Measurements from ENCODE around the gene DHX8.

Gene DHX8

DNA sequence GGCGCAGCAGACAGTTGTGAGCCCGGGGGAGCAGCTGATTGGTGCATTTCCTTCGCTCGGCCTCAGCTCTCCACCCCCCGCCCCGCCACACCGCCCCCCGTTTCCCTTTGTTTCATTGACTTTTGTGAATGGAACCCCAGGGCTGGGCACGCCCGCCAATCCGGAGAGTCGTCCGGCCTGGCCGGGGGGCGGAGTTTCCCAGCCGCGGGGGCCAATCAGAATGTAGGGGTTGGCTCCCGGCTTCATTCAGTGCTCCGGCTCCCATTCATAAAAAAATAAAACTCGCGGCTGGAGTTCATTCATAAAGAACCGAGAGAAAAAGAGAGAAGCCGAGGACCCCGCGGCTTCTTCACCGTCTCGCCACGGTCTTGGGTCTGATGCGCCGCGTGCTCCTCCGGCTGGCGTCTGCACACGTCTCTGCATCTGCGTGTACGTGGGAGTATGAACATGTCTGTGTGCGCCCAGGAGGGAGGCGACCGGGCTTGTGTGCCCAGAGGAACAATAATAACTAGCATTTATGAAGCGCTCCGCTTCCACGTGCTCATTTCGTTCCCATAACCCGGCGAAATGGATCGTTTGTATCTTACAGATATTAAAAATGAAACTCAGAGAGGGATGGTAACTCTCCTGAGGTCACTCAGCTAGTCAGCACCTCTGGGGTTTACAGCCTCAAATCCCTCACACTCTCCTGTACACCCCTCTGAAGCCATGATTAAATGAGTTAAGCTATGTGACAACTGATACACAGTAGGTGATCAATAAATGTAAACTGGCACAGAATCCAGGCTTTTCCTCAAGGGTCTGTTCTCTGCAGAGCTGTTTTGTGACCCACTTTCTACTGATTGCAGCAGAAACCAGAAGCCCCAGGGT is 62.8 kb downstream of the DHX8 start, which contains the start of gene ETV4:
ETV4 (minus strand) TSS at position 22 of the 870 bp plus-strand sequence. CDS start 723 bp downstream, outside the sequence.
- FAIRE-seq (peak; percentile 87), DNase-seq (ENCODE audit: low spot score) (peak; percentile 98)

DNA sequence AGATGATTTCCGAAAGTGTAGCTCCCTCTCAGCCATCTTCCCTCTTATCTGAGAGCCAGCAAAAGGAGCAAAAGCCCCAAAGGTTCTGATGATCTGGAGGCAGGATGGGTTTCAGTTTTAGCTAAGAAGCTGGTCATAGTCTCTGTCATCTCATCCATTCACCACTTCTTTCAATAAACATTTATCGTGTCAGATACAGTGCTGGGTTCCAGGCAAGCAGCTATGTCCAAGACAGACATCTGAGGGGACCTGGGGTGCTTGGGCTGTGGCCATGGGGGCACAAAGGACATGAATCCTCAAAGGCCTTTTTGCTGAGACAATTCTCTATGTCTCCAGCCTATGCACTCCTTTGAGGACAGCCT is 63.4 kb downstream of the DHX8 start:
- DNase-seq (ENCODE audit: low spot score) (no peak), FAIRE-seq (no peak)

DNA sequence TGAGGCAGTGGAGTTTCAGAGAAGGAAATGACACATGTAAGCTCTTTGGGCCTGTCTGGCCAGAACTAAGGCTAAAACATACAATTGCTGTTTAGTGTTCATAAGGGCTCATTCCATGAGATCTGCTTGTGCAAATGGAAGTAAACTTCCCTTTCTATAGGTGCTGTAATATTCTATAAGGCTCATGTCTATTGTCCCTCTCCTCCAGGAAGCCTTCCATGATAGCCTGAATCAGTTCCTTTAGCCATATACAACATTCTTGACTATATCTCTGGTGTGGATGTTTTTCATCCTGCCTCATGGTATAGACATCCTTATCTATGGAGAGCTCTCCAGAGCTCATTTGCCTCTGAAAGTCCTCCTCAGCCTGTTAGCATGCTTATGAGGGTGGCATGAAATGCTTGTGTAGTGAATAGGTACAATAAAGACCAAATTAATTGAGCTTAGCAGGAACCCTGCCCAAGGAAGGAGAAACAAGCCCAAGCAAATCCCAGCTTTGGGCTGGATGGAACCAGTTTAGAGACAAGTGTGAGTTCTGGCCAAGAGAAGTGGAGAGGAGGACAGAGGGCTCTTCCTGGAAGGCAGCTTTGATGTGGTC is 64.0 kb downstream of the DHX8 start:
- DNase-seq (ENCODE audit: low spot score) (no peak), FAIRE-seq (no peak)

DNA sequence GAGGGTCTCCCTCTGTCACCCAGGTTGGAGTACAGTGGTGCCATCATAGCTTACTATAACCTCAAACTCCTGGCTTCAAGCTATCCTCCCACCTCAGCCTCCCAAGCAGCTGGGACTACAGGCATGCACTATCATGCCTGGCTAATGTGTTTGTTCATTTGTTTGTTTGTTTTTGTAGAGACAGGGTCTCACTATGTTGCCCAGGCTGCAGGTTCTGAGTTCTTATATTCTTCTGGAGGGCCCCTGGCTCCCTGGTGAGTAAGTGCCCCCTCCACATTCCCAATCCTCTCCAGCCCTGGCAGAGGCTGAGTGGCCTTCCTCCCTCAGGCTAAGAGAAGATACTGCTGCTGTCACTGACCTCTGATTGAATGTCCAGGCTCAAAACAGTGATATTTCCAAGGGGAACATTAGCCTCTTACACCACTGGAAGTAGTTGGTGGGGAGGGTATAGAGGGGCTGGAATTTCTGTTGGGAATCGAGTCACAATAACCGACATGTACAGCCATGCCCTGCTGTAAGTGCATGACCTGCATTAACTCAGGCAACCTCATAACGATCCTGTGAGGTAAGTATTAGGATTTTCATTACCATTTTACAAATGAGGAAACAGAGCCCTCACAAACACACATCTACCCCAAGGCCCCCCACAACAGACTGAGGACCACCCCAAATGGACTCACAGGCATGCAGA is 65.1 kb downstream of the DHX8 start:
- FAIRE-seq (no peak), DNase-seq (ENCODE audit: low spot score) (no peak)

DNA sequence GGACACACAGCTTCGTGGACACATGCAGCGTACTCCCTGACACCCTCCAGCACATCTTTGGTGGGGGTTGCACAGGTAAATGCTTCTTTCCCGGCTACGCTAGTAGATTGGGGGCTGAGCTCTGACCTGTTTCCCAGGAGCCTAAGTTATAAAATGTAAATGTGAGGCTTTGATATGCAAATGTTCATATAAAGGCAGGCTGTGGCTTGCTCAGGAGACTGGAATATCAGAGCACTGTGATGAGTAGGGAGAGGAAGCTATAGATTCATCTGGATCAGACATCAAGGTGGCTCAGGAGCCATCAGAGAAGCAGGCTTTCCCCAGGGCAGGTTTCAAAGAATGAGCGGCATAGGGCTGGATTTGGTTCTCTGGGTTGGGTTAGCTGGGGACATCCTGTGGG is 65.7 kb downstream of the DHX8 start:
- no peak for DNase-seq (ENCODE audit: low spot score)
- no peak for FAIRE-seq

DNA sequence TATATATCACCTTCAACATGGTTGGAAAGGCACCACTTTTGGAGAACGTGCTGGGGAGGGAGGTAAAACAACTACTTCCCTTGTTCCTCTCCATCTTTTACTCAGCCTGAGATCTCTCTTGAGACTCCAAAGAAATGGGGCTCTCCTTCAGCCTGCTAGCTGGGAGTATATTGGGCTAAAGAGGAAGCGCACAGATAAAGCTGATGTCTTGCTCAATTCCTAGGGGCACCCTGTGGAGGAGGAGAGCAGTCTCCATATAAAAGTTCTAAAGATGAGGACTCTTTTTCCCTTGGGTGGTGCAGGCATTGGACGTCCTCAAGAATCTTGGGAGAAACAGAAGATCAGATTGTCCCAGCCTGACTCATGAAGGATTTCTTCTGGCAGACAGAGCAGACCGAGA is 67.0 kb downstream of the DHX8 start:
- DNase-seq (ENCODE audit: low spot score) (no peak), FAIRE-seq (no peak)

DNA sequence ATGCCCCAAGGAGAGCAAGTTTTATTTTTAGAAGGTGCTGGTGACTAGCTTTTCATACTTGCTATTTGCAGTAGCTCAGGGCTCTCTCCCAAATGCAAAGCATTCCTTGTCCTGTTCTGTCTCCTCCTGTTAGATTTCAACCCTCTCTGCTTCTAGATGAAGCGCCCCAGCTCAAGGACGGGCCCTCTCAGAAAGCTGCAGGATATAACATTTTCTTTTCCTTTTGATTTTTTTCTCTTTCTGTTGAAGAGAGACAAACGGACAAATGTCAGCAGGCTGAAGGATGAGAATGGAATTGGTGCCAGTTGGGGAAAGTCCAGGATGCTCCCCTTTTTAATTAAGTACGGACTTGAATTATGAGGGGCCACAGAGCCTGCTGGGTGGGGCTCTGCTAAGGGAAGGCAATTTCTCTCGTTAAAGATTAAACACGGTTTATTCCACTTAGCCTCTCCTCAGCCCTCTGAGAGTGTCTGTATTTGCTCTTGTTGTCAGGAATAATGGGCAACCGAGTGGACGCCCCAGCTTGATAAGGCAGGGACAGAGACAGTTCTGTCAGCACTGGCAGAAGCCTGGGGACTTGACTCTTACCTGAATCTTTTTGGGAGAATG is 68.6 kb downstream of the DHX8 start:
- FAIRE-seq (no peak), DNase-seq (ENCODE audit: low spot score) (no peak)

DNA sequence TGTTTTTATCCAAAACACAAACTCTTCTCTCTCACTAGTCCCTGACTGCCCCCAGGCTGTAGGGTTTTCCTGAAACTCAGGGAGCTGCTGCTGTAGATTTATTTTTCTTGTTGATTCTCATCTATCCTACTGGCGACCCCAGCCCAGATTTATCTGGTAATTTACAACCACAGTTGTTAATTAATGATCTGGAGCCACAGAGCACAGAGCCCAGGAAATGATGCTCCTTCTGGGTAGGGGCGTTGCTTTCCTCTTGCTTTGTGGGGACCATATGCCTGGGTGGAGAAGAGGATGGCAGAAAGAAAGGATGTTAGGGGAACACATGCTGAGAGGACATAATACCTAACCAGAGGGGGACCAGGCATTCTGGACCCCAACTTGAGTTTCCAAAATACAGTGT is 69.8 kb downstream of the DHX8 start:
- DNase-seq (ENCODE audit: low spot score) (no peak), FAIRE-seq (no peak)

DNA sequence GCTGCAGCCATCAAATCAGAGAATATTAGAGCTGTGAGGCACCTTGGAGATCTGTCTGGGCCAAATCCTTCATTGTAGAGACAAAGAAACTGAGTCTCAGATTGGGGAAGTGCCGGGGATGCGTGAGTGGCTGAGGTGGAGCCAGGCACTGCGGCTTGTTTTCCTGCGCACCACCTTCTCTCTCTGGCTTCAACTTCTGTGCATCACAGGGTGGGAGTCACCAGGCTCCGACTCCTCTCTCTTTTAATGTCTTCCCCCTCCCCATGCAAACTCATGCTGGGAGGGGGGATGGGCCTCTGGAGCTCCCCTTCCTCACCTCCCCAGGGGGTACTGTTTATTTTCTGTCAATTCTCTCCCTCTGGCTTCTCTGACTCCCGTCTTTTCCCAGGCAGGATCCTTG is 71.1 kb downstream of the DHX8 start:
- DNase-seq (ENCODE audit: low spot score): no peak
- no peak for FAIRE-seq

DNA sequence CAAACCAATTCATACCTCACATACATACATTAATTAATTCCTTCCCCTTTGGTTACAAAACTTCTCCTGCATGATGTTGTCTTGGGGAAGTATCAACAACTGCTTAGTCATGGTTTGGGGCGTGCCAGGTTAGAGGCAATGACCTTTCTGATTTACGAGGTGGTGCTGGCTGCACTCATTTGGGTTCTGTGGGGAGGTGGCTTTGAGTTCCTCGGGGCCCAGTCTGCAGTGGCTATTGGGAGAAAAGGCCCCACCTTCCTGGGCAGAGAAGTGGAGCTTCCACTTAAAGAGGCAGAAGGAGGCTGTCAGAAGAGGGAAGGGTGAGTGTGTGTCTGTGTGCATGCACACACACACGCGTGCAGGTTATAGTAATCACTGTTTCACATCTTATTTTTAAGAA is 72.5 kb downstream of the DHX8 start:
- FAIRE-seq: peak; percentile 55

DNA sequence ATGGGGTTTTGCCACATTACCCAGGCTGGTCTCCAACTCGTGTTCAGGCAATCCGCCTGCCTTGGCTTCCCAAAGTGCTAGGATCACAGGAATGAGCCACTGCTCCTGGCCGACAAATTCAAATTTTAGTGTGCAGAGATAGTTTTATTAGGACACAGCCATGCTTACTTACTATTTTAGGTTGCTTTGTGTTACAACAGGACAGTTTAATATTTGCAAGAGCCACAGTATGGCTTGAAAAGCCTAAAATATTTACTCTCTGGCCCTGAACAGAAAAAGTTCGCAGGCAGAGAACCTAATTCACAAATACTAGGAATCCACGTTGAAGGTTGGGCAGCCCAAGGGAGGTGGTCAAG is 75.0 kb downstream of the DHX8 start:
- FAIRE-seq: no peak
- DNase-seq (ENCODE audit: low spot score): no peak

More for the DNA sequence above, 72.5 kb downstream of the DHX8 start:
- DNase-seq (ENCODE audit: low spot score): peak; percentile 53

DNA sequence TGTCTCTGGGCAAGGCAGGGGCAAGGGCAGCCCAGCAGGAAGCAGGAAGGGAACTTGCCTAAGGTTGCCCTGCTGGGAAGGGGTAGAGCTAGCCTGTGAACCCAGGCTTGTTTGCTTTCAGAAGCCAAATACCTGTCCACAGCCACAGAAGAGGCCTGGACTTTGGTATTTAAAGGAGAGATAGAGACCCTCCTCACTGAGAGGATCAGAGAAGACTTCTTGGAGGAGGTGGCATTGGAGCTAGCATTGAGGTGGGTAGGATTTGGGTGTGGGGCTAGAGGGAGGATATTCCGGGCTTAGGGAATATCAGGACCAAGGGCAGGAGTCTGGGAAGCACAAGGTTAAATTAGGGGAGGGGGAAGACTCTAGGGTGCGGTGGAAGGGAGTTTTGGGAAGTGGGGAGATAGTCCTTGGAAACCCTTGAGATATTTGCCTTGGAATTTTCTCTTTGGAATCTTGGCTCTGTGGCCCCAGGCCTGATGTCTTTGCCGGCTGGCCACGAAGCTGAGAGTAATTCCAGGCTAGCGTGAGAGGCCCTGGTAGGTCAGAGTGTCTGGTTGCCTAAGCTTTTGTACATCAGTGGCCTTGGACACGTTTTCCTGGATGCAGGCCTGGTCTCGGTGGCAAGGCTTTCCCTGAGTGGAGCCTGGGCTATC is 75.5 kb downstream of the DHX8 start:
- DNase-seq (ENCODE audit: low spot score) (no peak), FAIRE-seq (no peak)

DNA sequence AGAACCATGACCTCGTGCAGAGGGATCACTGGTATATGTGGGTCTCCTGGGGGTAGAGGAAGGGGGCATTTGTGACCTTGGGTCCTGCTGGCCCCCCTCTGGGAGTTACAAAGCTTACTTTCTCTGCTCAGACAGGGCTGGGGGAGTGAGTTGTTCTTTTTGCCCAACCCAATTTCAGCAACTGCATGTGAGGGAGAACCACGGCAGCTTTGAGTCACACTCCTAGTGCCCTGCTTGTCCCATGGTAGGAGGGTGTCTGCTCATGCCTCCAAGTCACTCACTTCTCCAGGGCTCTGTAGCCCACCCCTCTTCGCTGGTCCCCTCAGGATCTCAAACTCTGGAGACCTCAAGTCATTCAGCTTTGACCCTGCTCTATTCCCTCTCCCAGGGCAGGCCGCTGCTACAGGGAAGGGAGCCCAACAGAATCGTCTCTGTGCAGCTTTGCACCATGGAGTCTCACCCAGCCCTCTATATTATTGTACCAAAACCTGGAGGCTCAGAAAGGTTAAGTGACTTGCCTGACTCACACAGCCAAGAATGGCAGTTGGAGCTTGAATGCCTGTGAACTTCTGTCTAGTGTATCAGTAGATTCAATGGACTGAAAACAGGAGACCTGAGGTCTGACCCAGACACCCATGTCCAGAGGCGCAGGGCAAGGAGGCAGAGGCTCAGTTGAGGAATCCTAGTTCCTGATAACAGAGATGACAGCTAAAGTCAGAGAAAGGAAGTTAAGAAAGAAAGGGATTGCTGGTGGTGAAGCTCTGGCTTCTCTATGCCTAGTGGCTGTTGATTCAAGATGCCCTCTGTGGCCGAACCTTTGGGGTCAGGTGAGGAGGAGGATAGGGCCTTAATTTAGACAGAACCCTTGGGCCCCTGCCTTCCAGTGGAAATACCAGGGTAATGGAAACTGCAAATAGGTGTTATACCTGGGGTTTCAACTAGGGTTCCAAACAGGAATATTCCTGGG is 77.0 kb downstream of the DHX8 start:
- no peak for DNase-seq (ENCODE audit: low spot score)
- no peak for FAIRE-seq

DNA sequence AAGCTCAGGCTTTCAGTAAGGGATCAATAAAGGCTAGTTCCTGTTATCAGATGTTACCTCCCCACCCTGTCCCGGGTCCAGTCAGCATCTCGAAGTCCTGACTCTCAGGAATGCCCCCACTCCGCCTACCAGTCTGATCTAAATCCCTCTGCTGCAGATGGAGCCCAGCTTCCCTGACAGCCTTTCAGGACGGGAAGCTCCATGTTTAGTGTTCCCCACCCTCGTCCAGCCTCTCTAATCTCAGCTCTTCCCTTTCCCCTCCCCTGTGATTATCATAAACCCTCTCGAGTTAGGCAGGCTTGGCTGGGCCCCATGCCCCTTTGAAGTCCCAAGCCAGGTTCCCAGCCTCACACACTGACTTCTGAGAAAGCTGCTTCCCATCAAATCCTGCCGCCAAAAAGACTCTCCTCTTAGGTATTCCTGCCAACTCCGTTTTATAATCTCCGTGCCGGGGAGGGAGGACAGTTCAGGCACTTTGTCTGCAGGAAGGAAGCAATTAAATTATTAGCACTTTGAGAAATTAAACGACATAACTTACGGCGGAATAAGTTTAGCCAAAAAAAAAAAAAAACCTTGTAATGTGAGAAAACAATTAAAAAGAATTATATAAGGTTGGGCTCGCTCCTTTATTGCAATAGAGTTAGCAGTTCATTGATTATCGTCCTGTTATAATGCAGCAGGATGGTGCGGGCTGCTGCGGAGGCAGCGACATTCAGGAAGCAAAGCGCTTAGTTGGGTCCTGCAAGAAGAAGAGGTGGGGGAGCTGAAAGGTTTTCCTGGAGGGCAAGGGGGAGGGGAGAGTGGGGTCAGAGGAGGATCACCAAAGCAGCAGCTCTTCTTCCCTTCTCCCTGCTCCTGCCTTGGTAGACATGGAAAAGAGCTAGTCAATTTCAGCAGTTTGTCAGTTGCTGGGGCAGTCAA is 79.2 kb downstream of the DHX8 start:
- FAIRE-seq (no peak), DNase-seq (ENCODE audit: low spot score) (no peak)

DNA sequence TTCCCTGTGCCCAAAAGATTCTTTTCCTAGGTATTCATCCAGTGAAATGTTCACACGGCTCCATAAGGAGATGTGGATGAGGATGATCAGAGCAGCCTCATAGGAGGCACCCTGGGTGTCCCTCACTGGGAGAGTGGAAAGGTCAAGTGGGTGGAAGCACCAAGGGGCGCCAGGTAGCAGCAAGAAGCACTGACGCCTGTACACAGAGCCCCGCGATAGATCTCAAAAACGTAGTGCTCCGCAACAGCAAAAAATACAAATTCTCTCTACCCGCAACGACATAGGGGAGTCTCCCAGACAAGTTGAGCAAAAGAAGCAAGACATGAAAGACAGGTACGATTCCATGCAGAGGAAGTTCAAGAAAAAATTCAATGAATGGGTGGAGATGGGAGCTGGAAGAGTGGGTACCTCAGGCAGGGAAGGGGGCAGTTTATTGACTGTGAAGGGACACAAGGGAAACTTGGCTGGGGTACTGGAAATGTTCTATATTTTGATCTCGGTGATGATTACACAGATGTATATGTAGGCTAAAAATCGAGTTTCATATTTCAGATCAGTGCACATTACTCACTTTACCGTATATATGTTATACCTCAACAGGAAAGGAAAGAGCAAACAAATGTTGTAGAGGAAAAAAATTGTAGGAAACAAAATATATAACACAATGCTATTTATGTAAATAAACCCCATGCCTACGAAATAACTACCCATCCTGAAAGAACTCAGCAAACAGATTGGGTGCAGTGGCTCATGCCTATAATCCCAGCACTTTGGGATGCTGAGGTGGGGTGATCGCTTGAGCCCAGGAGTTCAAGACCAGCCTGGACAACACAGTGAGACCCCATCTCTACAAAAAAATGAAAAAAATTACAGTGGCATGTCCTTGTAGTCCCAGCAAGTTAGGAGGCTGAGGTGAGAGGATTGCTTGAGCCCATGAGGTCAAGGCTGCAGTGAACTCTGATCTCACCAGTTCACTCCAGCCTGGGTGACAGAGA is 80.1 kb downstream of the DHX8 start:
- FAIRE-seq (no peak), DNase-seq (ENCODE audit: low spot score) (no peak)

DNA sequence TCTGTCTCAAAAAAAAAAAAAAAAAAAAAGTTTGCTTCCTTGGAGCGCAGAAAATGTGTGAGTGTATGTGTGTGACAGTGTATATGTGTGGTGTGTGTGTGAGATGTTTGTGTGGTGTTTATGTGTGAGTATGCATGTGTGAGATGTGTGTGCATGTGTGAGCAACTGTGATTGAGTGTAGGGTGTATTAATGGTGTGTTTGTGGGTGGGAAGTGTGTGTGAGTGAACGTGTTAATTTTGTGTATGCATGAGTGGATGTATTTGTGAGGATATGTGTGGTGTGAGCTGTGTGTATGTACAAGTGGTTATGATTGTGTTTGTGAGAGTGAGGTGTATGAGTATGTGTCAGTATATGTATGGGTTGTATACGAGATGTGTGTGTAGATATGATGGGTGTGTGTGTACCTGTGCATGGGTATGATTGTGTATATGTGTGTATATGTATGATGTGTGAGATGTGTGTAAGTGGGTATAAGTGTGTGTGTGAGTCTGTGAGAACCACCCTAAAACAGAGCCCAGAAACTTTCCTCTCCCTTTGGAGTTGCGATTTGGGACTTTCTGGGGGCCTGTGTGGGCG is 84.8 kb downstream of the DHX8 start:
- FAIRE-seq (peak; percentile 91), DNase-seq (ENCODE audit: low spot score) (no peak)

DNA sequence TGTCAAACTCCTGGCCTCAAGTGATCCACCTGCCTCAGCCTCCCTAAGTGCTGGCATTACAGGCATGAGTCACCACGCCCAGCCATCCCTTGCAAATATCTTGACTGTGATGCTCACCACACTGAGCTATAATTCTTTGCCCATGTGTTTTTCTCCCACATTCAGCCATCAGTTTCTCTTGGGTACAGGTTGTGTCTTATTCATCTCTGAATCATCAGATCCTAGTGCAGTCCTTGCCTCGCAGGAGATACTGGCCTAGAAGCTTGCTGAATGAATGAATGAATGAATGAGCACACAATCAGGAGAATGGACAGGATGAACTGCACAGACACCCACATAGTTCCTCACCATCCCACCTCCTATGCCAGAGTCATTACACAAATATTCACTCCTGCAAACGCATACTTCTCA is 86.7 kb downstream of the DHX8 start:
- peak; percentile 84 for DNase-seq (ENCODE audit: low spot score)
- FAIRE-seq: peak; percentile 83
